ENCODE results near the gene FNDC5. TPM values are rescaled to one million over a fixed set of nuclear protein-coding genes. Genes with fewer than 3 reads are reported as not detected.

FNDC5 gene
- total RNA-seq, 1 donor from 2014 or later: not detected

- ATAC-seq: no peak
Measured at GRCh38 chr1:32813941-32814739, 56.6 kb downstream of the FNDC5 start.

Other genes with a start within 250 kb of the FNDC5 start
- 30.6 TPM for gene ZBTB8OS, start 220.4 kb downstream of the FNDC5 start, total RNA-seq
- gene RBBP4, start 219.7 kb downstream of the FNDC5 start, total RNA-seq: 95.8 TPM
- gene SYNC, start 168.1 kb downstream of the FNDC5 start, total RNA-seq: 5.0 TPM
- 93.3 TPM for gene YARS1, start 53.6 kb downstream of the FNDC5 start, total RNA-seq
- 16.5 TPM for gene S100PBP, start 53.3 kb downstream of the FNDC5 start, total RNA-seq
- gene HPCA, start 15.6 kb upstream of the FNDC5 start, total RNA-seq: not detected
- 127 TPM for gene TMEM54, start 30.5 kb upstream of the FNDC5 start, total RNA-seq
- gene RNF19B, start 93.9 kb upstream of the FNDC5 start, total RNA-seq: 45.3 TPM
- gene AK2, start 166.0 kb upstream of the FNDC5 start, total RNA-seq: 164 TPM
- 1.4 TPM for gene AZIN2, start 210.2 kb upstream of the FNDC5 start, total RNA-seq

Data from esophagus mucosa (tissue), 1 donor.